ENCODE measurements around the gene RAB12.
A peak's percentile ranks its signal among the peaks of the same experiment; 100 is the strongest.
"Not testable (repeated sequence)": the region's sequence is repeated elsewhere in the genome, so short reads cannot be mapped to it uniquely, and the experiment has no call there.

The RAB12 gene, protein sequence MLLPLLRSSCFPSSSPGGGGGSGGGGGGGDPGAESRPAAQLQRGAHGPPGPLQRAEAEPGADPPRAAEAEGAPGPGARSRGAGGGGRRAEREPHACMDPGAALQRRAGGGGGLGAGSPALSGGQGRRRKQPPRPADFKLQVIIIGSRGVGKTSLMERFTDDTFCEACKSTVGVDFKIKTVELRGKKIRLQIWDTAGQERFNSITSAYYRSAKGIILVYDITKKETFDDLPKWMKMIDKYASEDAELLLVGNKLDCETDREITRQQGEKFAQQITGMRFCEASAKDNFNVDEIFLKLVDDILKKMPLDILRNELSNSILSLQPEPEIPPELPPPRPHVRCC
- 36.5 to 39.2 reads per million in 2 donors for total RNA-seq

DNA sequence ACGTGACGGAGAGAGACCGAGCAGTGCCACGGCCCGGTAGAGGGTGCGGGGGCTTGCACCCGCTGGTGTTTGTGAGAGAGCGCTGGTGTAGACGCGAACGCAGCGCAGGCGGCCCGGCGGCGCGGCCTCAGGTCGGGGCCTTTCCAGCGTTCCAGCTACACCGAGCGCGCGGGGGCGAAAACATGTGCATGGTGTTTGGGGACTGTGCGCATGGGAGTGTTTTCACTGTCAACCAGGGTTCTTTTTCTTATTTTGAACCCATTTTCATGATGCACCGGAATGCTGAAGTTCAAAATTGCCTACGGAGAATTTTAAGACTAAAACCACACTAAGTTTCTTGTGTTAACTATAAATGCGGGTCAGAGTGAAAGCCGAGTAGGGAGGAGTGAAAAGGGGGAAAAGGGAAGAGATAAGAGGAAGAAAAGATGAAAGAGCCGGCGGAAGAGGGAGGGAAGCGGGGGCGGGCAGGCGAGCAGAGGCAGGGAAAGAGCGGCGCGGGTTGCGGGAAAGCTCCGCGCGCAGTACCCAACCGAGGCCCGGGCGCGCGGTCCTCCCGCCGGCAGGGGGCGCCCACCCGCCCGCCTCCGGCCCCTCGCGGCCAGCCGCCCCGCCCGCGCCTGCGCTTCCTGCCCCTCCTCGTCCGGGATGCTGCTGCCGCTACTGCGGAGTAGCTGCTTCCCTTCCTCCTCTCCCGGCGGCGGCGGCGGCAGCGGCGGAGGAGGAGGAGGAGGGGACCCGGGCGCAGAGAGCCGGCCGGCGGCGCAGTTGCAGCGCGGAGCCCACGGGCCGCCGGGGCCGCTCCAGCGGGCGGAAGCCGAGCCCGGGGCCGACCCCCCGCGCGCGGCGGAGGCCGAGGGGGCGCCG lies at the start of gene RAB12:
Gene RAB12 (plus strand): TSS at position 643 of the 864 bp plus-strand sequence. CDS start 3 bp downstream, at position 646.
- peak; percentile 81 for DNase-seq

DNA sequence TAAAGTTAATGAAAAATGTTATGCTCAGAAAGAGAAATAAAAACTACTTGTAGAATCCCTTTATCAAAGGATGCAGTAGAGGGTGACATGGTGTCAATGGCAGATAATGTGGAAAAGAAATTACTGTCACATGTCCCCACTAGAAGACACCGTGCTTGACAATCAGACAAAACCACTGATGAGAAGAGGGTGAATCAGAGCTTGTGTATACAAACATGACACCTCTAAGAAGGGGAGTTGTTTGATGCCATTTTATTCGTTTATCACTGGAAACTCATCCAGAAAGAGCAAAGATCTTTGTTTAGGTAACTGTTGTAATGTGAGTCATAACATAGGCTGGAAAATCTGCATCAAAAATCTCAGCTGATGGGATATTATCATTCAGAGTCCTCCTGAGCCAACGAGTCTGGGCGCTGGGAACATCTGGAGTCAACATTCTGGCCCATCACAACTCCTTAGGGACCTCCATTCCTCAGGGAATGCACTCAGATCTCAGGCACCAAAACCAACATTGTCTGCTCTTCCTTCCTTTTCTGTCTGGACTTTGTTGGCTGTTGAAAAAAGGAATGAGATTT lies 49.5 kb upstream of the RAB12 start:
- DNase-seq: no peak

DNA sequence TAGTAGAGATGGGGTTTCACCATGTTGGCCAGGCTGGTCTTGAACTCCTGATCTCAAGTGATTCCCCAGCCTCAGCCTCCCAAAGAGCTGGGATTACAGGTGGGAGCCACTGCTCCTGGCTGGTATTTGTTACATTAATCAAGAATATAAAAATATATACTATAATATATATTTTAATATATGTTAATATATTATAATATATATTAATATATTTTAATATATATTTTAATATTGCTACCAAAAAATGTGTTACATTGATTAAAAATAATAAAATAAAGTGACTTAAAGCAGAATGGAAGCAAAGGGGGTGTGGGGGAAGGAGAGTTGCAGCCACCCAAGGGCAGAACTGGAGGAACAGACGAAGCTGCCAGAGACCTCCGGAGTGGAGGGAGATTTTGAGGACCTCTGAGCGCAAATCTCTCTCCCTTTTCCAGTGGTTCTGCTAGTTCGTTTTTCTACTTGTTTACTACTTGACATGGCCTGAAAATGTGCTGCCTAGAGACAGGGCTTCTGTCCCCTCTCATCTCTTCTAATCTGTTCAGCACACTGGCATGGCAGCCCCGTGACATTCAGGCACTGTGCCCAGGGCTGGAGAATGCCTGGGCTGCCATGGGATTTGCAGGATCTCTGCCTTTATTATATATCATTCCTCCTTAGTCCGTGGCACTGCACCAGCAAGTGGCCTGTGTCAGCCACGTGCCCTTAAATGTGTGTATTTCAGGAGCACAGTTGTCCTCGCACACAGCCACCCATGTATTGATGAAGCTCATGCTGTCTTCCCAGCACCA lies 47.9 kb upstream of the RAB12 start:
- no peak for DNase-seq

DNA sequence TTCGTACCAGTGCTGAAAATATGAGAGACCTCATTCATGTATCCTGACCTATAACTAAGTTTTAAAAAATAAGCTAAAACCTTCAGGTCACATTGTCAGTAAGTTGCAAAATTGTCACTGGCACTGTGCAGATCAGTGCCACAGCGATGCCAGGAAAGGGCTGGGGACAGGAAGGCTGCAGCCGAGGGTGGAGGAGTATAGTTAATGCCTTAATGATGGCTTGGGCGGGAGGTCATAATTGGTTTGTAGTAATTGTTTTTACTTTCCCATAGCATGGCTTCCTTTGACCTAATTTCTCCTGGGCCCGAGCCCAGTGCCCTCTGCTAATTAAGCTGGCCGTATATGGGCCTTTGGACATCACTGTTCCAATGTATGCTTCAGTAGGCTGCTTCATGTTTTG lies 47.2 kb upstream of the RAB12 start:
- DNase-seq: no peak

DNA sequence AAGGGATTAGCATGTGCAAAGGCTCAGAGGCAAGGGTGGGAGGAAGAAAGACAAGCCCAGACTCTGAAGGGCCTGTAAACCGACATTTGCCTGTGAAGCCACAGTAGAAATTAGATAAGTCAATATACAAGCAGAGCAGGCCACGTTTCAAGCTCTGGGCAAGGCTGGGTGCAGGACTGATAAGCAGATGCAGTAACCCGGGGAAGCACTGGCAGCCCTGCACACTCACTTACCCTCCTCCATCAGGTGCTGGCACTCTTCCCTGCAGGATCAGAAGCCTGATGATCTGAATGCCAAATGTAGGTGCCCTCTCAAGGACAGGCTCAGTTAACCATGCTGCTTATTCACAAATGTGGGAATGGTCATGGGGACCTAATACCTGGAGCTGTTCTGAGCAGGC lies 46.3 kb upstream of the RAB12 start:
- no peak for DNase-seq

DNA sequence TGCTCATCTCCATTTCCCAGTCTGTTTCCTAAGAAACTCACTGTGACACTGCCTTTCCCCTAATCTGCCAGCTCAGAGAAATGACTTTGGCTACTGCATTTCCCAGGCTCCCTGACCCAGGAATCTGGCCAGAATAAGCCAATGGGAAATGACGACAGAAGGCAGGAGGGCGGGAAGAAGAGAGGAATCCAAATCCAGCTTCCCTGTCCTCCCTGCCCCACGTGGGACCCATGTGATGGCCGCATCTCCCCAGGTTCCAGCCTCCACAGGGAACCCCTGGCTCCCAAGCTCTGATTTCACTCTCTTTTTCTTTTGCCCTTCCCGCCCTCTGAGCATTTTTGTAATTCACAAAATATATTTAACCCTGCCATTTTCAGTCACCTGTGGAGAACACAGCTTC lies 37.8 kb upstream of the RAB12 start:
- no peak for DNase-seq

DNA sequence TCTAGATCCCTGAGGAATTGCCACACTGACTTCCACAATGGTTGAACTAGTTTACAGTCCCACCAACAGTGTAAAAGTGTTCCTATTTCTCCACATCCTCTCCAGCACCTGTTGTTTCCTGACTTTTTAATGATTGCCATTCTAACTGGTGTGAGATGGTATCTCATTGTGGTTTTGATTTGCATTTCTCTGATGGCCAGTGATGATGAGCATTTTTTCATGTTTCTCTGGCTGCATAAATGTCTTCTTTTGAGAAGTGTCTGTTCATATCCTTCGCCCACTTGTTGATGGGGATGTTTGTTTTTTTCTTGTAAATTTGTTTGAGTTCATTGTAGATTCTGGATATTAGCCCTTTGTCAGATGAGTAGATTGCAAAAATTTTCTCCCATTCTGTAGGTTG lies 35.5 kb upstream of the RAB12 start:
- DNase-seq: not testable (repeated sequence)

DNA sequence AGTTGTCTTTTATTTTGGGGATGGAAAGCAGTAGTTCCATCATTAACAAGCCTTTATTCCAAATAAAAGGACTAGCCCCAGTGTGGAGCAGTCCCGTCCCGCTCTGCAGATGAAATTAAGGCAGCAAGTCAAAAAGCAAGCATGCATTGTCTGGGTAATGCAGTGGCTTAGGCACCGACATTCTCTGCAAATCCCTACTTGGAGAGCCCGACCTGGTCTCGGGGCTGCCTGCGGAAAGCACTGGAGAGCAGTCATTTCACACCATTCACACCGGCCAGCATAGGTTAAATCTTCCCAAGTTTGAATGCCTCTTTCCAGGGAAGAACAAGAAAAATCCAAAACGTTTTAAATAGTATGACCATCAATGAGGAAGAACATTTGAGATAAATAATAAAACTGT lies 24.4 kb upstream of the RAB12 start:
- no peak for DNase-seq

DNA sequence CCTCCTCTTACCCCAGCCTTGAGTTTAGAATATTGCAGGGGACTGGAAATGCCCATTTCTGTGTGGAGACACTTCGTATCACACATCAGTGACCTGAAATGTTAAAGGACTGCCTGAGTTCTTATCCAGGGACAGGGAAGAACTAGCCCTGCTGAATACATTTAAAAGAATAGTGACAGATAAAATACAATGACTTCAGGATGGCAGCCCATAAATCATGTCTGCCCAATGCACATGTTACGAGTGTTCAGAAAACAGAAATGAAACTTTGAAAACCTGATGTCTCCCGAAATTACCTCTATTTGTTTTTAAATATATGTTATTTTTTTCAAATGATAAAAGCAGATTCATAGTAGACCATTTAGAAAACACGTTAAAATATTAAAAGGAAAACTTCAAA lies 22.3 kb upstream of the RAB12 start:
- DNase-seq: no peak

DNA sequence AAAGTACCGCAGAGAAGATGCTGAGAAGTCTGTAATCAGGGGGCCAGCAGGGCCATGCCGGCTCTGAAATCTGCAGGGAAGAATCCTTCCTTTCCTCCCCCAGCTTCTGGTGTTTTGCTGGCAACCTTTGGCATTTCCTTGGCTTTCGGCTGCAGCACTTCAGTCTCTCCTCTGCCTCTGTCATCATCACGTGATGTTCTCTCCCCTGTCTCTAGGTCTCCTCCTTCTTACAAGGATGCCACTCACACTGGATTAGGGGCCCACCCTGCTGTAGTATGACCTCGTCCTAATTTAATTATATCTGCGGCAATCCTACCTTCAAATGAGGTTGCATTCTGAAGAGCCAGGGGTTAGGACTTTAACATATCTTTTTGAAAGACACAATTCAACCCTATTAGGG lies 13.8 kb upstream of the RAB12 start:
- DNase-seq: no peak

DNA sequence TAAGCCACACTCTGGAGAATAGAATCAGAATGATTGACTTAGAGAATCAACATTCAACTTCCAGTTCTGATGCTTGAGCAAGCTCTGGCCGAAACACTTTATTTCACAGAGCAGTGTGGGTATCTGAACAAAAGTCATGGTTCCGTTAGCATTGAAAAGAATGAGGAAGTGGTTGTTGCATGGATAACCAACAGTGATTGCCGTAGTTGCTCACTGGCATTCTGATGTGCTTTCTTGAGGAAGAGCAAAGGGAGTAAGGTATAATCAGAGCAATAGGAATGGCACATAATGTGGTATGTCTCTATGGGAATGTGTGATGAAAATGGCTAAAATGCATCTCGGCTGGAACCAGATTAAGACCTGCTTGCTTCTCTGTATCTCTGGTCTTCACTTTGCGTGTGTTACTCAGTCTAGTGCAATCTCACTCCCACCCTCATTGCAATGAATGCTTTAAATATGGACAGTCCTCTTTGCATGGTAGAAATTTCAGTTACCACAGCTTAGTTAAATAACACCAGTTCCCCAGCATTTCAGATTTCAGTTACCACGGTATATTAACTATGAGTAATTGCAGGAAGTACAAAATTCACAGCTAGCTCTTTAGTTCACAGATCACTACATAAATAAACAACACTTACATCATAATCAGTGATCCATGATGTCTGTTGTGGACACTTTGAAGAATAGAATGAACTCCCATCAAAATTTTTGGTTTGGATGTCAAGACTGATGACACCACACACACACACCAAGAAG lies 7.8 kb upstream of the RAB12 start:
- DNase-seq: no peak

DNA sequence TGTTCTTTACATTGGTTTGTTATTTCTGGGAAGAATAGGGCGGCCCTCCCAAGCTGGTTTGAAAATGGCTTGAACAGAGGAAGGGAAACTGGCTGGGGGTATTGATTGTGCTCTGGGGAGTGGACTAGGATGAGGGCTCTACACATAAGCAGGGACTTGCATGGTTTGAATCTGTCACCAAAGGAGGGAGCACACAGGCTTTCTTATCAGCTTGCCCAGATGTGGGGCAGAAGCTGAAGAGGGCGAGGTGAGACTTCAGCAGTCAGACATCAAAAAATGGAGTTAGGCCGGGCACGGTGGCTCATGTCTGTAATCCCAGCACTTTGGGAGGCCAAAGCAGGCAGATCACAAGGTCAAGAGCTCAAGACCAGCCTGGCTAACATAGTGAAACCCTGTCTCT lies 7.2 kb upstream of the RAB12 start:
- no peak for DNase-seq

DNA sequence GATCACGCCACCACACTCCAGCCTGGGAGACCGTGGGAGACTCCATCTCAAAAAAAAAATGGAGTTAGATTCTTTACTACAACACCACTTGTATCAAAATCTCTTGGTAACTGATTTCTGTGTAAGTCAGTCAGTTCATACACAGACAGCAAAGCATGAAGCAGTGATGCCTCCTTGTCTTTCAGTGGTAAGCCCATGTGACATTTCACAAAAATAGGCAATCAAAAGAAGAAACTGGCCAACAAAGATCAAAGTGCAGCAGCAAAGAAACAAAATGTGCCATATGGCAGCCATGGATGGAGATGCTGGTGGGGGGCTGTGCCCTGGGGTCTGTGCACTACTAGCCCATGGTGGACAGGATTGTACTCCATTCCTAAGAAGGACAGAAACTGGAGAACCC lies 6.7 kb upstream of the RAB12 start:
- no peak for DNase-seq

DNA sequence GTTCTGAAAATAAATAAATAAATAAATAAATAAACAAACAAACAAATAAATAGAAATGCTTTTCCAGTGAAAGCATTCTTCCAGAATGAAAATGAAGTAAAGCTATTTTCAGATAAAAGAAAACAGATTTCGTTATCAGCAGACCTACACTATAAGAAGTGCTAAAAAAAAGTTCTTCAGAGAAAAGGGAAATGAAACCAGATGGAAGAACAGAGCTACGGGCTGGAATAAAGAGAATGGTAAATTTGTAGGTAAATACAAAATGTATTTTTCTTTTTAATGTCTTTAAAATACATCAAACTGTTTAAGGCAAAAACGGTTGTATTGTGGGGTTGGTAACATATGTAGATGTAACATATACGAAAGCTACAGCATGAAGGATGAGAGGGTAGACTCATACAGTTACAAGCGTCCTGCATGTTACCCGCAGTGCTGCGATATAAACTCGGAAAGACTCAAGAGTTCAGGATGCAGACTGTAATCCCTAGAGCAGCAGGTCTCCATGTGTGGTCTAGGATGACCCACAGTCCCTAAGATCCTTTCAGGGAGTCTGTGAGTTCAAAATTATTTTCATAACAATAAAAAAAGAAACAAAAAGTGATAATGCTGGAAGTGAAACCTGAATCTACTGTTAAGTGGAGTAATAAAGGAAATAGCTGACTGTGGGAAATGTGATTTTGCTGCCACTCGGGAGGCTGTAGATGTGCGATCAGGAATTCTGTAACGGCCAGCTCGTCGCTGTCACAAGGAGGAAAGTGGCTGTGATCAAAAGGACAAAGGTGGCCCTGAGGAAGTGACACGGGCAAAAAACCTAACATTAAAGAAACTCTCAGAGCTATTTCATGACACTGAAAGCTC lies 5.3 kb upstream of the RAB12 start:
- DNase-seq: no peak

DNA sequence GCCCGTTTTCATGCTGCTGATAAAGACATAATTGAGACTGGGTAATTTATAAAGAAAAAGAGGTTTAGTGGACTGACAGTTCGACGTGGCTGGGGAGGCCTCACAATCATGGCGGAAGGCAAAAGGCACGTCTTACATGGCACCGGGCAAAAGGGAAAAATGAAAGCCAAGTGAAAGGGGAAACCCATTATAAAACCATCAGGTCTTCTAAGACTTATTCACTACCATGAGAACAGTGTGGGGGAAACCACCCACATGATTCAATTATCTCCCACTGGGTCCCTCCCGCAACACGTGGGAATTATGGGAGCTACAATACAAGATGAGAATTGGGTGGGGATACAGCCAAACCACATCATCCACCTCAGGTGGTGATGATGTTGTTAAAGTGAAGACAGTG lies 3.3 kb upstream of the RAB12 start:
- DNase-seq: no peak

DNA sequence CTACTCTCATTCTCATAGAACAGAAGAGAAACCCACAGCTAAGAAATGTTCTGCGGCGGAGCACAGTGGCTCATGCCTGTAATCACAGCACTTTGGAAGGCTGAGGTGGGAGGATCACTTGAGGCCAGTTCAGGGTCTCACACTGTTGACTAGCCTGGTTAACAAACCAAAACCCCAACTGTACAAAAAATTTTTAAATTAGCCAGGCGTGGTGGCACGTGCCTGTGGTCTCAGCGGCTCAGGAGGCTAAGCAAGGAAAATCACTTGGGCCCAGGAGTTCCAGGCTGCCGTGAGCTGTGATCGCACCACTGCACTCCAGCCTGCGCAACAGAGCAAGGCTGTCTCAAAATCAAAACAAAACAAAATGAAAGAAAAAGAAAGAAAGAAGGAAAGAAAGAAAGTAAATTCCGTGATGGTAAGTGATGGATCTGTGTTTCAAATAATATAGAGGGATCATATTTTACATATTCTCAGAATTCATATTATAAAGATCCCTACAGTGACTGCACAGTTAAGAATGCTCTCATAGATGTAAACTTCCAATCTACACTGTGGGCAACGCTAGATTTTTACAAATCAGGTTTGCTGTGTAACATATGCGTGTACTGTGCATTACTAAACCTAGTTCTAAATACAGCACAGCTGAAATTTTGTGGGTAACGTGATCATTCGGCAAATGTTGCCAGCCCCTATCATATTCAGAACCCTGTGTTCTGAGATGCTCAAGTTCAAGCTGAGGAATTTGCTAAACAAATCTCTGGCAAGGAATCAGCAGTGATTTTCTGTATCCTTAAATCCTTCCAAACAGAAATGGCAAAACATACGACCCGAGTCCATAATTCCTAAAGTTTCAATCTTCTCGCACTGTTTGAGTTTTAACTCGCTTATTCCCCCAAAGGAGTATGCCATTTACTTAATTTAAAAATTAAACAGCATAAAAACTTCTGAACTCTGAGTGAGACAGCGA lies 1.2 kb upstream of the RAB12 start:
- DNase-seq: no peak

DNA sequence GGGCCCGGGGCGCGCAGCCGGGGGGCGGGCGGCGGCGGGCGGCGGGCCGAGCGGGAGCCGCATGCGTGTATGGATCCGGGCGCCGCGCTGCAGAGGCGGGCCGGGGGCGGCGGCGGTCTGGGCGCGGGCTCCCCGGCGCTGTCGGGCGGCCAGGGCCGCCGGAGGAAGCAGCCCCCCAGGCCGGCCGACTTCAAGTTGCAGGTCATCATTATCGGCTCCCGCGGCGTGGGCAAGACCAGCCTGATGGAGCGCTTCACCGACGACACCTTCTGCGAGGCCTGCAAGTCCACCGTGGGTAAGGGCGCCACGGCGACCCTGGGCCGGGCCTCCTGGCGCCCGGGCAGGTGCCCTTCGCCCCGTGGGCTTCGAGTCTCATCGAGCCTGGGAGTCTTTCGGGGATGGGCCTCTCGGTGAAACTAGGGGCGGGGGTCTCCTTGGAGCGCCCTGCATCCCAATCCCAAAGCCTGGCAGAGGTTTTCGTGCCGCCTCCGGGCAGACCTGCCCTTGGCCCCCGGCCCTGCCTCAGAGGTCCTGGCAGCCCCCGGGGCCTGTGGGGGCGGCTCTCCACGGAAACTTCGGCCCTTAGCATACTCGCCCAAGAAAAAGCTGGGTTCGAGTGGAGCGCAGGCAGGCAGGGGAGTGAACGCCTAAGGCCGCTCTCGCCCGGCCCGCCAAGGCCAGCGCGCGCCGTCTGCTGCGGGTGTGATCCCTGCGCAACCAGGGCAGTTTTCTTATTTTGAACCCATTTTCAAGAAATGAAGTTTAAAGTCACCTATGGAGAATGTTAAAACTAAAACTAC lies 622 bp downstream of the RAB12 start:
- DNase-seq: peak; percentile 22

DNA sequence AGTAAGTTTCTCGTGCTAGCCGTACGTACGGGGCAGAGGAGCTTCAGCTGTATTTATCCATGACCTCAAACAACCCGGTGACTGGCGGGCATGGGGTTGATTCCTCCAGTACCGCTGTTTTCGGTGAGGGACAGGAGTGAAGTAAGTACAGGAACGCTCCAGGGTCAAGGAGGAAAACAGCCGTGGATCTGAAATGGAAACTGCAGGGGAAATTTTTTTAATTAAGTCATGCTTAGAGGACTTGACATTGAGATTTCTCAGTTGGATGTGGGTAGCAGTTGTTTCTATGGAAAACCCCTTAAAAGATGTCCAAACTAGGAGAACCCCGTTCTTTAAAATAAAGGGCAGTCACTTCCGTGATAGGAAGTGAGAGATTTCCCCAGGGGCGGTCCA lies 1.2 kb downstream of the RAB12 start:
- no peak for DNase-seq

DNA sequence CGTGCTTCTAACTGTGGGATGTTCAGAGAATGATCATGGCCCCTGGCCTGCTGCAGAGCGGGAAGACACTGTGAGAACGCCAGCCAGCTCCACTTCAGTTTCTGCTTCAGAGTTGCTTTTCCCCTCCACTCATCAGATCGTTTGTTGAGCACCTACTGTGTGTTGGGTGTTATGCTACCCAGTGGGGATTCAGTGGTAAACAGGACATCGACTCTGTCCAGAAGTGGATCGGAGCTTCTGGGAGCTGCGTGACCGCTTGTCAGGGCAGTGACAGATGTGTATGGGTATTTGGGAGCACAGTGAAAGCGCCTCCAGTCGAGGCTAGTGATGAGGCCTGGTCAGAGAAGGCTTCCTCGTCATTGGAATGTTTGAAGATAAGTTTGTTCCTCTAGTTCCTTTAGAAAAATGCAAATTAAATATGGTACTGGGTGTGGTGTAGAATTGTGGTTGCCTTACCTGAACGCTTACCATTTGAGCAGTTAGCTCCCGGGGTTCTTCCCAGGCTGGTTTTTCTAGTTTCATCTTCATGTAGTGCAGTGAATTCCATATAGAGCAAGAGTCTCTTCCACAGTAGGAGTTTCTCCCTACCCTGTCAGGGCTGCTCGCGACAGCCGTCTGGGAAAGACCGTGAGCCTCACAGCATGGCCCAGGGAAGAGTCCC lies 2.8 kb downstream of the RAB12 start:
- no peak for DNase-seq
